ENCODE data around the gene ADORA2A. TPM values are rescaled to one million over a fixed set of nuclear protein-coding genes. Genes with fewer than 3 reads are reported as not detected.

Gene ADORA2A
- total and polyA plus RNA-seq, 2 of the 8 experiments (the other 6 are each of a cell fraction or from before 2014, with no cell fraction given) = 7.1 to 20.3 TPM

- TF ChIP-seq CHD7 (IDR thresholded peaks at IDR 0.05; ENCODE audit: insufficient replicate concordance, low read length) = no peak
- no peak for TF ChIP-seq FOSL1 (IDR thresholded peaks at IDR 0.05; ENCODE audit: insufficient read depth, low read depth, low read length)
- no peak for TF ChIP-seq EZH2 (IDR thresholded peaks at IDR 0.05; ENCODE audit: low read depth, low read length, severe bottlenecking)
These were observed 27.2 kb upstream of the ADORA2A start (continued) for GRCh38 chr22:24400034-24400725.
